NCI-H2227 treated with DMSO at 0.1 percent for 48 hours (cell line): Measurements from ENCODE around the gene GLIS1.
"Not testable (repeated sequence)": the region's sequence is repeated elsewhere in the genome, so short reads cannot be mapped to it uniquely, and the experiment has no call there.

ENCODE experiments used
- DNase-seq: peaks from one replicate; lab custom pipeline; 2025; lab: John Stamatoyannopoulos, UW

Gene GLIS1

DNA sequence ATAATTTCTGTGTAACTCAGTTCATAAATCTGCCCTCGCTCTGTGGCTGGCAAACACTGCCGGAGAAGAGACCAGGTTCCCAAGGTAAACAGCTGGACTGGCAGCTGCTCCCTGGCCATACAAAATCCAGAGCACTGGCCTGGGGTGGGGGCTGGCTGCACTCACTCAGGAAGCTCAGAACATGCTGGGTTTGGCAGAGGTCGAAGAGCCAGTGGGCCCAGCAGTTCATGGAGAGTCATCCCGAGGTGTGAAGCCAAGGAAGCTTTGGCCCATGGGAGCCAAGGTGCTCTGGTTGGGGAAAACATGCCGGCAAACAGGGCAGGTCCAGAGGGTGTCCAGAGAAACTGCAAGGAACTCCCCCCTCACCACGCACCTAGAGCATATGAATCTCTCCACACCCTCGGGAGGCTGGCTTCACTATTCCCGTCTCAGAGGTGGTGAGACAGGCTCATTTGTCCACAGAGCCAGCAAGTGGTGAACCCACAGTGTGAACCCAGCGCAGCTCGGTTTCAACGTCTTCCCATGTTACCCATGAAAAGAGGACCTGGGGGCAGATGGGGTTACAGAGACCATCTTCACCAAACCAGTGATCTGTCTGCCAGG, 177.4 kb downstream of the GLIS1 start:
- no peak for DNase-seq

DNA sequence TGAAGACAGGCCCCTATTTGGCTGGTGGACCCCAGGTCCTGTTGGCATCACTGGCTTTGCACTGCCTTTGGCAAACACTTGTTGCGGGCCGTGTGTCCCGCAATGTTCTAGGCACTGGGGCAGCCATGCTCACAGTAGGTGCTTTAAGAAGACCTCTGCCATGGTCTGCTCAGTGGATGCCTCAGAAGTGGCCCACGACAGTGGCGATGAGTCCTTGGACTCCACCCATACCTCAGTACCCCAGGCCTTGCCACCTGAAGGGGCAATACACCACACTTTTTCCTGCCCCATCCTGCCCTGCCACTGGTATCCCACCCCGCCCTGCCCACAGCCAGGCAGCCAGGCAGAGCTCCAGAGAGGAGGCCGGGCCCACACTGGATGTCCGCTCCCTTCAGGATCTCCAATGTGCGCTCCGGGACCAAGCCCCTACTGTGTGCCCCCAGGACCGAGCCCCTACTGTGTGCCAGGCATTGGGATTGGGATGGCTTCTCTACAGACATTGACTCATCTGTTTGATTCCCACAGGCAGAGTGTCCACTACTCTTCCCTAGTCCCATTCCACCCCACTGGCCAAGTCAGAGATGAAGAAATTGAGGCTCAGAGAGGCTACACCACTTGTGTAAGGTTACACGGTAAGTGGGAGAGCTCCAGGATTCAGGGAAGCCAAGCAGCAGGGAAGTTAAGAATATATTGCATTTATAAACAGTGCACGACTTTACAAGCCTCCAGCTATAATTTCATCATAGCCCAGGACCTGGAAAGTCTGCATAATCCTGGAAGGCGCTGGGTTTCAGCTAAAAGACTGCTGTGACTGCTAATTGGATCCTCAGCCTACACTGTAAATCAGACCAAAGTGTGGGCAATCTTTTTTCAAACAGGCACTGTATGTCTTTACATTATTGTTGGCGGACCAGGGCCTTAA, 178.1 kb downstream of the GLIS1 start:
- no peak for DNase-seq

DNA sequence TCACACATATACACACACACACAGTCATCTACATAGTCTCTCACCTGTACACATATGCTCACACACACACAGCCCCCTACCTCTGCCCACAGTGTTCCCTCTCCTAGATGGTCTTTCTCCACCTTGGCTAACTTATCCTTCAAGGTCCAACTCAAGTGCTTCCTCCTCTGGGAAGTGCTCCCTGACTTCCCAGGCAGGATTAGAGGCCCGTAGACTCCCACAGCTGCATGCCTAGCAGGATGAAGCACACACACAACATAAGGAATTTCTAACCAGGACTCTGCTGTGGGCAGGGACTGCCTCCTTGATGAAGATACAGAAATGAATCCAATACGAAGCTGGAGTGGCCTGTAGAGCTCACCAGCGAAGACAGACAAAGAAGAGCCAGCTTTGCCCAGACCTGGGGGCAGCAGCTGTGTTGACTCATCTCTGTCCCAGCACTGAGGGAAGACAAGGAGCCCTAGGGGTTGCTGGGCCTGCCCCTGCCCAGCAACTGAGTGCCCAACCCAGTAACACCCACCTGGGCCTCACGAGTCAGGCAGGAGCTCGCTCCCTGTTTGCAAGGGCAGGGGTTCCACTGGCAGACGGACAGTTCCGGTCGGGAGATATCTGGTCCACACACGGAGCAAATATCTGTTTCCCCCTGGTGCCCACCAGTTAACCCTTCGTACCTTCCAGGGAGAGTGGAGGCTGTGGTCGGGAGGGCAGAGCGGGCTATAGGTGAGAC, 178.9 kb downstream of the GLIS1 start:
- no peak for DNase-seq

- DNase-seq: no peak
Measured at GRCh38 chr1:53559391-53559815, 179.6 kb downstream of the GLIS1 start.

DNA sequence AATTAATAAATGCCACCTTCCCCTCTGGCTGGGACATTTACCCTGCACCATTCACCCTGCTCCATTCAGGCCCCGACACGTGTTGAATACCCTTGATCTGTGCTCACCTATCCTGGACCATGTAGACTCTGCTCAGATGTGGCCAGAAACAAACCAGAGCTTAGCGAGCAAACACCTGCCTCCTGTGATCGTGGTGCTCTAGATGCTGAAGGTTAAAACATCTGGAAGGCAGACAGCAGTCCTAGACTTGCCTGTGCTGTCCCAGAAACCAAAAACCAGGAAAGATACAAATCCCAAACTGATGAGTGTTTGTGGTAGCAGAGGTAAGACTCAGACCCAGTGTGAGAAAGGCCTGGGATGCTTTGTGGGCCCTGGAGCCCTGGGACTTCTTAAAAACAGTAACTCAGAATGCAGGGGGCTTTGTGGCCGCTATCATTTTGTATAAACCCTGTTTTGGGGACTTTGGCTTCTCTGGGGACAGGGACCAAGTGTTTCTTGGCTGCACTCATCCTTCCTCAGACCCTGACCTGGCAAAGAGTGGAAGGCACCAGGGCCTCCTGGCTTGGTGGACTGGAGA, 180.1 kb downstream of the GLIS1 start:
- DNase-seq: no peak

DNA sequence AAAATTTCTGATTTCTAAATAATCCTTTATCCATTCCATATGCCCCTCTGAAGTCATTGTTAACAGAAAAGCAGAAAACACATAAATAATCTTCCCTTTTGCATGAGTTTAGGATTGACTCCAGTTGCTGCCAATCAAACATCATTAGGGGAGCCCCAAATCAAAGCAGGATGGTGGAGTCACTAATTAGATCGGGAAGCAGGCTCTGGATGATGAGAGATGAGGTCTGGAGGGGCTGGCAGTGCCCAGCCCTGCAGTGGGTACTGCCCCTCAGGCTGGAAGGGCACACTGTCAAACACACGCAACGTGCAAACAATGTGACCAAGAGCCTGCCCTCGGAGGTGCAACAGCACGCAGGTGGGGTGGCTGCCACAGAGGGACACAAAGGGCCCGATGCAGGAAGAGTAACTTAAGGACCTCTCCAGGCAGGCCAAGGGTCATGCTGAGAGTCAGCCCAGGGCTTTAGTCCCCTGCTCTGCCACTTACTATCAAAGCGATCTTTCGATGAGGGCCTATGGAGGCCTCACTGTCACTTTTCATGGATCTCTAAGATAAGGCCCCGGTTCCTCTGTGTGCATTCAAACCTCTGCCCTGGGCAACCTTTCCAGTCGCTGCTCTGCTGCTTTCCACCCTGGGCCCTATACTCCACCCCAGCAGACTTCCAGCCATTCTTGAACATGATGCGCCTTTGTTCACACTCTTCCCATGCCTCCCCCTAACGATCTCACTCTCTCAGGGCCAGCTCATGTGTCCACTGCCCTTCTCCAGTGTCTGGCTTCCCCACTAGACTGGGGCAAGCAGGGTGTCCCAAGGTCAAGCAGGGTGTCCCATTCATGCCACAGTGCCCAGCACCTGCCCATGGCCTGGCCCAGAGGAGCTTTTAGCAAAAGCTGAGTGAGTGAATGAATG, 180.9 kb downstream of the GLIS1 start:
- no peak for DNase-seq

GRCh38 chr1:53557369-53557768, 181.6 kb downstream of the GLIS1 start:
- DNase-seq: no peak

DNA sequence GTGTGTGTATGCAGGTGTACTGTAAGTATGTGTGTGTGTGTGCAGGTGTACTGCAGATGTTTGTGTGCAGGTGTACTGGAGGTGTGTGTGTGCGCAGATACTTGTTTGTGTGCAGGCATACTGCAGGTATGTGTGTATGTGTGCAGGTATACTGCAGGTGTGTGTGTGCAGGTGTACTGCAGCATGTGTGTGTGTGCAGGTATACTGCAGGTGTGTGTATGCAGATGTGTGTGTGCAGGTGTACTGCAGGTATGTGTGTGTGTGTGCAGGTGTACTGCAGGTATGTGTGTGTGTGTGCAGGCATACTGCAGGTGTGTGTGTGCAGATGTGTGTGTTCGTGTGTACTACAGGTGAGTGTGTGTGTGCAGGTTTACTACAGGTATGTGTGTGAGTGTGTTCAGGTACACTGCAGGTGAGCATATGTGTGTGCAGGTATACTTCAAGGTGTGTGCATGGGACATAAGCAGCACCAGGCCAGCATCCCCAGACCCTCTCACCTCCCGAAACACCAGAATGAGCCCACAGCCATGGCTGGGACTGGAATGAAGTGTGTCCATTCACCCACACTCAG, 182.2 kb downstream of the GLIS1 start:
- no peak for DNase-seq

- DNase-seq: not testable (repeated sequence)
Measured at GRCh38 chr1:53555620-53556326, 183.2 kb downstream of the GLIS1 start.

DNA sequence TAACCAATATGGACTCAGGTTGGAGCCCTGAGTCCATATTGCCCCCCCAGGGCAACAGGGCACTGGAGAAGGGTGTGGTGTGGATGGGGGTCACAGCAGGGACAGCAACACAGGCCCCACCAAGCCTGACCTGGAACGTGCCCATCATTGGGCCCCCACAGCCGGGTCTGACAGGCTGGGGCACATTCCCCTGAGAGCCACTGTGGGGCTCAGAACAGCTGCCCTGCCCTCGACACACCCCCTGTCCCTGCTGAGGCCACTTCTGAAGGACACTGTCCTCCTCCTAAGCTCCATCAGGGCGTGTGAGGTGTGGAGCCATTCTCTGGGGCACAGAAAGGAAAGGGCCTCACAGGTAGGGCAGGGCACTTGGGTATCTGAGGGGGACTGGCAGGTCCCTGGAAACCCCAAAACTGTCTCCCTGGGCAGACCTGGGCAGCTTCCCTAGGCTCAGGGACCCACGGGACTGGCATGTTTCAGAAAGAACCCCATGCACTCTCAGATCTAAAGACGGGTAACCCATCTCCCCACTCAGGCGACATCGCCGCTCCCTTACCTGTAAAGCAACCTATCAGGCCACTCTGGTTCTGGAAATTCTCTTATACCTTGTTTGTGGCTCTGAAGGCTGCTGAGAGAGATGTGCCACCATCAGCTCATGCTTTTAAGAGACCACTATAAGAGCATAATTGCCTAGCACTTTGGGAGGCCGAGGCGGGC, 184.2 kb downstream of the GLIS1 start:
- no peak for DNase-seq

DNA sequence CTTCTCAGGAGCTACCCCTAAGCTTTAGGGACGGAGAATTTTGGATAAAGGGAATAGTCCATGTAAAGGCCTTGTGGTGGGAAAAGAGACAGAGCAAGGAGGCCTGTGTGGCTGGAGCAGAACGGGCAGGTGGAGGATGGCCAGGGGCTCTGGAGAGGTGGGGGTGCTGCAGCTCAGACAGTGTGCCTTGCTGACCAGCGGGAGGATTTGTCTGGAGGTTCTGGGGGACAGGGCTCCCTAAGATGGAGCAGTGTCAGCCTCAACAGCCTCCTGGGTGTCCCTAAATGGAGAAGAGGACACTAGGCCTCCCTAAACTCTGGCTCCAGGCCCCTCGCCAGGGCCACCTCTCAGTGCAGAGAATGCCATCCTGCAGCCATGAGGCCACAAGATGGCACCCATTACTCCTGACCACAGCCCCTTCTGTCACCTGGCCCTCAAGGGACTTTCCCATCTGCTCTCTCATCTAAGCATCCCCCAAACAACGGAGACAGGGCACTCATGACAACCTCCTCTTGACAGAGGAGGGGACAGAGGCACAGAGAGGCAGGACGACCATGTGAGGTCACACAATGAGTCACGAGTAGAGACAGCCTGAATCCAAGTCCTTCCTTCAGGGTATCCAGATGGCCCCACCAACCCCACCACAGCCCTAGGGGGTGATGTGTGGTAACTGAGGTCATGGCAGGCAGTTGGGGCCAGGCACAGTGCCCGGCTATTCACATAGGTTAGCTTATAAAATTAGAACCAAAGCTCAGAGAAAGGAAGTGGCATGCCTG, 185.0 kb downstream of the GLIS1 start:
- no peak for DNase-seq

DNA sequence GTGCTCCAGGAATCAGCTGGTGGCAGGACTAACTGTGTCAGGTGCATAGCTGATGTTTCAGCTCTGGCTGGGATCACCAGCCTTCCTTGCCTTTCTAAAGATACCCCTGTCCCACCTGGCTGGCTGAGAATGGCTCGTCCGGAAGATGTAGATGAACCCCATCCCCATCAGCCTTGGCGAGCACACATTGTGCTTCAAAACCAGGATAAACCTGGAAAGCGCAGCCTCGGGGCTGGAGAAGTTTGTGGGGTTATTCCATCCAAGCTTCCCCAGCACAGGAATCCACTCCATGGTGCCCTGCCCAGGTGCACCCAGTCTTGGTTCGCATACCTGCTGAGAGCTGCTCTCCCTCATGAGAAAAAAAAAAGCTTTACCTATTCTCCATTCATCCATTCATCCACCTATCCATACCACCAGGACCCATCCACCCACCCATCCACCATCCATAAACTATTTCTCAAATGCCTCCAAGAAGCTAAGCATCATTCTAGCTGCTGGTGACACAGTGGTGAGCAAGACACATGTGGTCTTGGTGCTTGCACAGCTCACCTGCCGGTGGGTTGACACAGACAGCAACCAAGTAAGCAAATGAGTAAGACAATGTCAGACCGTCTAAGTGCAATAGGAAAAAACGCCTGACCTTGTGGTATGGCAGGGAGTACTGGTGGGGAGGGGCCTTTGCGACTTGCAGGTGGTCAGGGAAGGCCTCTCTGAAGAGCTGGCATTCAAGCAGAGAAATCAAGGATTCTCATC, 185.8 kb downstream of the GLIS1 start:
- no peak for DNase-seq

DNA sequence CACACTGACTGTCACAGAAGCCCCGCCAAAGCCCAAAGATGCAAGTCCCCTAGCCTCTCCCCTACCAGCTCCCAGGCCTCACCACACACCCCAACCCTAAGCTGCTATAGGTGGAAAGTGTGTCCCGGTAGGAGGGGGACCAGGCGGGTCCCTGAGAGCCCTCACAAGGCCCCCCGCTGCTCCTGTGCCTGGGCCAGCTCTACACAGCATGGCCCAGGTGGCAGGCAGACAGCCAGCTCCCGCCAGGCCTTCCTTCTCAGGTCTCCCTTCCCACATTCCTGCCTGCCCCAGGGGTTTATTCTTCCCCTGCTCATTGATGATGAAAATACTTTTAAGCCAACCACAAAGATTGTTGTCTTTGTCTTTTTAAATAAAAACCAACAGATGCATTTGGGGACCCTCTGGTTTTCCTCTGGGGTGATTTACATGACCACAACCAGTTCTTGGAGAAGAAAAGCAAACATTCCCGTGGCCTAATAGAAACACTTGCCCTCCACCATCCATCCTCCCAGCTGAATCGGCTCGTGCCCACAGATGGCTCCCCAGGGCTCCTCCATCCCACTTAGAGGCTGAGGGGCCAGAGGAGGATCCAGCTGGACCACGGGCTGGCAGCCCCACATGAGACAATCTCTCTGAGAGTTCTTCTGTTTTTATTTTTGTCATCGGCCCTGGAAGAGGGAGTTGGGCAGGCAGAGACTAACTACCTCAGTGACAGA, 186.7 kb downstream of the GLIS1 start:
- DNase-seq: no peak

GRCh38 chr1:53551428-53551995, 187.5 kb downstream of the GLIS1 start:
- DNase-seq: no peak

DNA sequence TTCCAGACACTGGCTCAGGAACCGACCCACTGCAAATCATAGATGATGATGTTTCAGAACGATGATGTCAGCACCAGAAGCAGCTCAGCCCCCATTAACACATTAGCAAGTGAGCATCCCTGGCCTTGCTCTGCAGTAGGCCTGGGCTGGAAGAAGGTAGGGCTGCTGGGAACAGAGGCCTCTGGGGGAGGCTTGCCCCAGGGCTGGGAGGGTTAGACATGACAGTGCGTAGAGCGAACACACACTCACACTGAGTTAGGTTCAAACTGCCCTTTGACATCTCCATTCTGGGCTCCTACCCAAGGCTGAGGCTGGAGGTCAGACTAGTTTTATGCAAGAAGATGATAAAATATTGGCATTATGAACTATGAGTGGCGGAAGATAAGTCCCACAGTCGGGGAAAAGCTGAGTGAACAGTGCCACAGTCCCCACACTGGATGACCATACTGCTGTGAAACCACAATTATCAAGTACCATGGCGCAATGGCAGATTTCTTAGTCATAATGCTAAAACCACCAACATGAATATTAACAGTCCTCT, 188.7 kb downstream of the GLIS1 start:
- DNase-seq: no peak

- DNase-seq: no peak
Measured at GRCh38 chr1:53549781-53550180, 189.2 kb downstream of the GLIS1 start.

DNA sequence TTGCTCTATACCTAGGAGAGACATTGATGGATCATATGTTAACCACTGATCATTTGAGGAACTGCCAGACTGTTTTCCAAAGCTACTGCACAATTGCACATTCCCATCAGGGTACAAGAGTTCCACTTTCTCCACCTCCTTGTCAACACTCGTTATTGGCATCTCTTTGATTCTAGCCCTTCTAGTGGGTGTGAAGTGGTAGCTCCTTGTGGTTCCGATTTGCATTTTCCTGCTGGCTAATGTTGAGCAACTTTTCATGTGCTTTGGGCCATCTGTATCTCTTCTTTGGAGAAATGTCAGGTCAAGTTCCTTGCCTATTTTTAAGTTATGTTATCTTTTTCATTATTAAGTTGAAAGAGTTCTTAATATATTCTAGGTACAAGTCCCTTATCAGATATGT, 189.7 kb downstream of the GLIS1 start:
- no peak for DNase-seq
